GM12891 (cell line): ENCODE results near the gene ADCY1.

ENCODE experiments used
- PAX5 ChIP-seq: IDR thresholded peaks from 2 replicates; pipeline ENCODE4 v1.6.1; 2011; ENCODE audit warnings: low read length, moderate library complexity, mild to moderate bottlenecking; ENCODE audit not compliant: insufficient read depth, severe bottlenecking
- POLR2A ChIP-seq: IDR thresholded peaks from 2 replicates; pipeline ENCODE4 v1.6.1; 2011; ENCODE audit warnings: low read depth, low read length, control low read depth
- POLR2AphosphoS5 ChIP-seq: IDR thresholded peaks from 2 replicates; pipeline ENCODE4 v1.6.1; 2011; ENCODE audit warnings: low read depth, low read length, control low read depth
- SPI1 ChIP-seq: IDR thresholded peaks from 2 replicates; pipeline ENCODE4 v1.6.1; 2011; ENCODE audit warnings: low read depth, low read length, control low read depth
- TAF1 ChIP-seq: IDR thresholded peaks from 2 replicates; pipeline ENCODE4 v1.6.1; 2011; ENCODE audit warnings: low read depth, low read length, control low read depth

DNA sequence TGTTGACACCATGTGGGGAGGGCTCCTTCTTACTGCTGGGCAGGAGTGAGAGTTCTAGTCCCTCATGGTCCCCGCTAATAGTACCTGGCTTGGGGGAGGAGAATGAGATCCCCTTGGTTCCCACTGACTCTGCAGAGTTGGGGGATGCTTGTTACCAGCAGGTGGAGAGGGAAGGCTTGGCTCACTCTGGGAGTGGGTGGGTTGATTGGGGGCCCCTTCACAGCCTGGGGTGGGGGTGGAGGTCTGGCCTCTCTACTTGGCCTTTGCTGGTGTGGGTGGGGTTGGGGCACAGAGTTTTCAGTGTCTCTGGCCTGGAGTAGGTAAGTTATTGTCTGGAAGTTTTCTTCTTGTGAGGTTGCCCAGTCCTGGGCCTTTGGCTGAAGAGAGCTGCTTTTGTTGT lies 31.9 kb downstream of the ADCY1 start:
- no peak for TF ChIP-seq POLR2A
- no peak for TF ChIP-seq PAX5
- no peak for TF ChIP-seq POLR2AphosphoS5
- no peak for TF ChIP-seq SPI1
- TF ChIP-seq TAF1 = no peak
